ENCODE data around the gene MACROD2. TPM values are rescaled to one million over a fixed set of nuclear protein-coding genes. Genes with fewer than 3 reads are reported as not detected.

The MACROD2 gene
- total and polyA plus RNA-seq, 4 donors = 0.66 to 10.5 (median 3.3) TPM

DNA sequence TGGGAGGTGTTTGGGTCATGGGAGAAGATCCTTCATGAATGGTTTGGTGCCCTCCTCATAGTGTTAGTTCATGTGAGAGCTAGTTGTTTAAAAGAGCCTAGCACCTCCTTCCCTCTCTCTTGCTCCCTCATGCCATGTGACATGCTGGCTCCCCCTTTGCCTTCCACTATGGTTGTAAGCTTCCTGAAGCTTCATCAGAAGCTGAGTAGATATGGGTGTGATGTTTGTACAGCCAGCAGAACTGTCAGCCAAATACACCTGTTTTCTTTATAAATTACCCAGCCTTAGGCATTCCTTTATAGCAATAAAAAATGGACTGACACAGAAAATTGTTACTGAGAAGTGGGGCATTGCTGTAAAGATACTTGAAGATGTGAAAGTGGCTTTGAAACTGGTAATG lies 1073.2 kb downstream of the MACROD2 start:
- Histone ChIP-seq H3K4me1 (ENCODE audit: control insufficient read depth in 4 of 4, insufficient read depth in 4 of 4, low read length in 3 of 4) (no peaks in the 10 kb centered on the region), H3K9ac (ENCODE audit: low read depth in 1 of 2, low read length in 2 of 2) (no peak overlapping the region), H3K9me3 (ENCODE audit: control insufficient read depth in 4 of 4, low read length in 3 of 4) (no peaks in the 10 kb centered on the region), H3K36me3 (ENCODE audit: control insufficient read depth in 4 of 4, insufficient read depth in 3 of 4, low read depth in 1 of 4, low read length in 3 of 4) (no peaks in the 10 kb centered on the region), H3K4me3 (ENCODE audit: low read depth in 1 of 3, low read length in 3 of 3) (no peak overlapping the region), H3K27me3 (ENCODE audit: control insufficient read depth in 4 of 4, insufficient read depth in 4 of 4, low read length in 3 of 4) (no peaks in the 10 kb centered on the region), H3K27ac (ENCODE audit: low read depth in 1 of 2, low read length in 2 of 2) (no peak overlapping the region)
- DNase-seq (ENCODE audit: low spot score) = no peak
- TF ChIP-seq HNF4A (conservative IDR thresholded peaks at IDR 0.05) (no peak), YY1 (IDR thresholded peaks at IDR 0.05) (no peak), TAF1 (conservative IDR thresholded peaks at IDR 0.05) (no peak), CTCF (IDR thresholded peaks at IDR 0.05; ENCODE audit: low read depth, low read length, missing input control) (no peak), FOXA2 (IDR thresholded peaks at IDR 0.05) (no peak), RAD21 (IDR thresholded peaks at IDR 0.05) (no peak)

DNA sequence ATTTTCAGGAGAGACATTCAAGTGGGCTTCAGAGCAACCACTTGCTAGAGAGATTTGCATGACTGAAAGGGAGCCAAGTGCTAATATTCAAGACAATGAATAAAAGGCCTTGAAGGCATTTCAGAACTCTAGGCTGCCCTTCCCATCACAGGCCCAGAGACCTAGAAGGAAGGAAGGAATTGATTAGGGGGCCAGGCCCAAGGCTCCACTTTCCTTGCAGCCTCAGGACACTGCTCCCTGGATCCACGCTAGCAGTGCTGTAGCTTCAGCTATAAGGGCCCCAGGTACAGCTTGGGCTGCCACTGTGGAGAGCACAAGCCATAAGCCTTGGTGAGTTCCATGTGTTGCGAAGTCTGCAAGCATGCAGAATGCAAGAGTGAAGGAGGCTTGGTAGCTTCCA lies 1074.0 kb downstream of the MACROD2 start:
- WGBS = 89% methylated on average over 2 of the region's 2 CpGs
- no peaks in the 10 kb centered on the region for H3K4me1 ChIP-seq (ENCODE audit: control insufficient read depth in 4 of 4, insufficient read depth in 4 of 4, low read length in 3 of 4)
- H3K9me3 ChIP-seq (ENCODE audit: control insufficient read depth in 4 of 4, low read length in 3 of 4) = no peaks in the 10 kb centered on the region
- no peak overlapping the region for H3K9ac ChIP-seq (ENCODE audit: low read depth in 1 of 2, low read length in 2 of 2)
- TF ChIP-seq RXRA (IDR thresholded peaks at IDR 0.05) (no peak), REST (IDR thresholded peaks at IDR 0.05) (no peak), FOXA2 (IDR thresholded peaks at IDR 0.05) (no peak), NR2F2 (IDR thresholded peaks at IDR 0.05) (no peak), TAF1 (conservative IDR thresholded peaks at IDR 0.05) (no peak), CTCF (IDR thresholded peaks at IDR 0.05; ENCODE audit: low read depth, low read length, missing input control) (no peak), EGR1 (IDR thresholded peaks at IDR 0.05; ENCODE audit: low read depth in 2 of 2) (no peak), MAX (IDR thresholded peaks at IDR 0.05) (no peak)
- H3K27me3 ChIP-seq (ENCODE audit: control insufficient read depth in 4 of 4, insufficient read depth in 4 of 4, low read length in 3 of 4) = no peaks in the 10 kb centered on the region
- H3K36me3 ChIP-seq (ENCODE audit: control insufficient read depth in 4 of 4, insufficient read depth in 3 of 4, low read depth in 1 of 4, low read length in 3 of 4) = no peaks in the 10 kb centered on the region
- DNase-seq (ENCODE audit: low spot score) = no peak
- no peak overlapping the region for H3K27ac ChIP-seq (ENCODE audit: low read depth in 1 of 2, low read length in 2 of 2)
- no peak overlapping the region for H3K4me3 ChIP-seq (ENCODE audit: low read depth in 1 of 3, low read length in 3 of 3)

Data from liver (tissue), 9 donors.